DND-41 (cell line): ENCODE results near the gene ZFP64.

Experiments
- ATAC-seq: fragments of 200-7000 bp; cut with Tn5 transposase; 3 replicates; pipeline ENCODE4 v1.9.1; 2021; ENCODE audit warnings: low read depth; ENCODE audit not compliant: insufficient read depth
- DNase-seq: peaks from one replicate; pipeline ENCODE4 v3.0.0-alpha.2; 2020
- H2AFZ ChIP-seq: 2 replicates; pipeline ENCODE4 v1.6.0; 2012; ENCODE audit warnings: low read depth, low read length
- H3K27ac ChIP-seq: 2 replicates; pipeline ENCODE4 v1.5.1; 2012; ENCODE audit warnings: low read length, inconsistent platforms
- H3K27me3 ChIP-seq: fragments of 200-600 bp; sonication (generic); 2 replicates; pipeline ENCODE4 v1.6.0; 2012; ENCODE audit warnings: low read length, mild to moderate bottlenecking, inconsistent platforms; ENCODE audit not compliant: insufficient read depth, poor library complexity
- H3K36me3 ChIP-seq: 2 replicates; pipeline ENCODE4 v1.5.1; 2012; ENCODE audit warnings: low read length, inconsistent platforms; ENCODE audit not compliant: insufficient read depth
- H3K4me1 ChIP-seq: 2 replicates; pipeline ENCODE4 v1.5.1; 2012; ENCODE audit warnings: mild to moderate bottlenecking, low read length; ENCODE audit not compliant: insufficient read depth
- H3K4me2 ChIP-seq: 2 replicates; pipeline ENCODE4 v1.6.0; 2012; ENCODE audit warnings: mild to moderate bottlenecking, moderate library complexity, low read length, inconsistent platforms; ENCODE audit not compliant: insufficient read depth
- H3K4me3 ChIP-seq, 2 experiments: fragments of 200-600 bp in 1 of 2; shearing (Covaris generic) in 1 of 2; 2 replicates each; pipeline ENCODE4 v1.5.1; 2012 to 2016; ENCODE audit warnings: inconsistent platforms in 2 of 2, low read length in 2 of 2, mild to moderate bottlenecking in 2 of 2, low read depth in 1 of 2, moderate library complexity in 1 of 2
- H3K79me2 ChIP-seq: 2 replicates; pipeline ENCODE4 v1.6.0; 2012; ENCODE audit warnings: low read length, inconsistent platforms; ENCODE audit not compliant: insufficient read depth
- H3K9ac ChIP-seq: 2 replicates; pipeline ENCODE4 v1.6.0; 2012; ENCODE audit warnings: low read depth, mild to moderate bottlenecking, inconsistent platforms, low read length, moderate library complexity
- H3K9me3 ChIP-seq: 2 replicates; pipeline ENCODE4 v1.5.1; 2012; ENCODE audit warnings: low read length, moderate library complexity, mild to moderate bottlenecking, inconsistent platforms; ENCODE audit not compliant: insufficient read depth, severe bottlenecking
- H4K20me1 ChIP-seq: 2 replicates; pipeline ENCODE4 v1.6.0; 2012; ENCODE audit warnings: low read length; ENCODE audit not compliant: insufficient read depth
- CTCF ChIP-seq: IDR thresholded peaks from 2 replicates; pipeline ENCODE4 v1.5.1; 2012; ENCODE audit warnings: borderline replicate concordance, low read length, moderate library complexity, mild to moderate bottlenecking; ENCODE audit not compliant: poor library complexity, severe bottlenecking; ENCODE audit errors: extremely low read depth
- EZH2 ChIP-seq: IDR thresholded peaks from 3 replicates; pipeline ENCODE4 v1.6.1; 2012; ENCODE audit warnings: borderline replicate concordance, low read depth, mild to moderate bottlenecking, moderate library complexity, low read length, inconsistent platforms; ENCODE audit not compliant: severe bottlenecking

Gene ZFP64

GRCh38 chr20:52217689-52218395 lies 26.3 kb upstream of the ZFP64 start:
- H3K79me2 ChIP-seq, result no peaks in the 10 kb centered on the region
- no peak overlapping the region for H3K4me2 ChIP-seq
- no peak overlapping the region for H3K4me3 ChIP-seq
- no peaks in the 10 kb centered on the region for H3K4me1 ChIP-seq
- H2AFZ ChIP-seq, result no peak overlapping the region
- peaks cover 17% of the 10 kb centered on the region for H3K9me3 ChIP-seq
- ATAC-seq (no peak), DNase-seq (no peak)
- no peak overlapping the region for H3K27ac ChIP-seq
- no peak overlapping the region for H3K9ac ChIP-seq
- no peak for TF ChIP-seq EZH2
- TF ChIP-seq CTCF, result no peak
- no peaks in the 10 kb centered on the region for H3K36me3 ChIP-seq
- H4K20me1 ChIP-seq, result no peaks in the 10 kb centered on the region
- H3K27me3 ChIP-seq, result no peaks in the 10 kb centered on the region

GRCh38 chr20:52213995-52214394 lies 22.4 kb upstream of the ZFP64 start:
- no peaks in the 10 kb centered on the region for H4K20me1 ChIP-seq
- H3K36me3 ChIP-seq, result no peaks in the 10 kb centered on the region
- peaks cover 3% of the 10 kb centered on the region for H3K27me3 ChIP-seq
- DNase-seq (no peak), ATAC-seq (no peak)
- no peaks in the 10 kb centered on the region for H3K79me2 ChIP-seq
- no peaks in the 10 kb centered on the region for H3K4me1 ChIP-seq
- H3K27ac ChIP-seq, result no peak overlapping the region
- no peaks in the 10 kb centered on the region for H3K9me3 ChIP-seq
- no peak overlapping the region for H2AFZ ChIP-seq
- TF ChIP-seq CTCF (no peak), EZH2 (no peak)
- no peak overlapping the region for H3K4me2 ChIP-seq
- no peak overlapping the region for H3K4me3 ChIP-seq
- no peak overlapping the region for H3K9ac ChIP-seq

GRCh38 chr20:52212943-52213342 lies 21.4 kb upstream of the ZFP64 start:
- Histone ChIP-seq H4K20me1 (no peaks in the 10 kb centered on the region), H3K9ac (no peak overlapping the region), H3K27ac (no peak overlapping the region), H2AFZ (no peak overlapping the region), H3K4me2 (no peak overlapping the region), H3K79me2 (no peaks in the 10 kb centered on the region), H3K27me3 (peaks cover 3% of the 10 kb centered on the region), H3K36me3 (no peaks in the 10 kb centered on the region), H3K9me3 (no peaks in the 10 kb centered on the region), H3K4me3 (no peak overlapping the region), H3K4me1 (no peaks in the 10 kb centered on the region)
- TF ChIP-seq EZH2 (no peak), CTCF (no peak)
- DNase-seq, result no peak
- no peak for ATAC-seq
